GM23338 (cell line): Measurements from ENCODE around the gene HIVEP3.

ENCODE experiments used
- CREB1 ChIP-seq: fragments of 250-450 bp; sonication (Bioruptor Pico); IDR thresholded peaks from 2 replicates; pipeline ENCODE4 v1.5.0; 2020; ENCODE audit warnings: low read depth, mild to moderate bottlenecking, moderate library complexity
- CTCF ChIP-seq, 2 experiments: fragments of 200-600 bp in 1 of 2; sonication (generic) in 1 of 2; conservative IDR thresholded peaks; 2 replicates each; pipeline versions ENCODE4 v1.5.1 to v1.6.1; 2016 to 2017; ENCODE audit warnings: antibody characterized with exemption in 2 of 2, low read depth in 2 of 2, mild to moderate bottlenecking in 2 of 2, moderate library complexity in 1 of 2
- EZH2 ChIP-seq: fragments of 200-600 bp; sonication (generic); IDR thresholded peaks from one replicate; pipeline ENCODE4 v1.8.0; 2017; ENCODE audit warnings: antibody characterized with exemption, mild to moderate bottlenecking, low read depth; ENCODE audit not compliant: unreplicated experiment
- EZH2phosphoT487 ChIP-seq: fragments of 200-600 bp; sonication (generic); IDR thresholded peaks from one replicate; pipeline ENCODE4 v1.8.1; 2018; ENCODE audit warnings: antibody characterized with exemption; ENCODE audit not compliant: unreplicated experiment
- POLR2AphosphoS5 ChIP-seq: IDR thresholded peaks from 2 replicates; pipeline ENCODE4 v1.6.1; 2016; ENCODE audit warnings: antibody characterized with exemption, low read depth
- REST ChIP-seq: IDR thresholded peaks from one replicate; pipeline ENCODE4 v1.6.1; 2018; ENCODE audit warnings: antibody characterized with exemption; ENCODE audit not compliant: unreplicated experiment
- TF ChIP-seq, protein P1 (sequence below): IDR thresholded peaks from 2 replicates; pipeline ENCODE4 v1.6.1; 2016; ENCODE audit warnings: antibody characterized with exemption

DNA sequence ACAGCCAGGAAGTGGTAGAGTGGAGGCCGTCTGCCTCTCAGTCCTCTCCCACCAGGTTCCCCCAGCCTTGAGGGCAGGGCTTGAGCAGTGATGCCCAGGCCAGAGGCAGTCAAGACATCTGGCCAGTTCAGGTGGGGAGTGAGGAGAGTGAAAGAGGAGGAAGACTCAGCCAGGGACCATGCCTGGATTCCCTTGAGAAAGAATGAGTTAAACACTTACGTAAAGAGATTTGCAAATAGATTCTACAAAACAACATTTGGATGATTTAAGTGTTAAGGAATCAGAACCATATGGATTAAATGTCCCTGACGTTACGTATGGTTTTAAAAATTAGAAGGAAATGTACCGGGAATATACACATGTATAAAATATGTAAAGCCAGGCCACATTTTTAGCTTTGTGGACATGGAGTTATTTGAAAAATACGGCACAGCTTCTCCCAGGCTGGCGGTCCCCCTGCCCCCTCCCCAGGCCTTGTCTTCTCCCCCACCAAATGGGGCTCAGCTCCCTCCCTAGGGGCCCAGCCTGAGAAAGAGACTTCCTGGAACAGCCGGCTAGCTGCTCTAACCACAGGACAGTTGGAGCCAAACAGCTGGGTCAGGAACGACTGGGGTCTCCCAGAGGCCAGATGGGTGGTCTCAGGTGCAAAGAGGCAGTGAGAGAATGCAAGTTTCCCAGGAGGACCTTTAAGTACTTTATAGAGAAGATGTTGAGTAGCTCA lies 245.9 kb downstream of the HIVEP3 start:
- TF ChIP-seq, protein P1, sequence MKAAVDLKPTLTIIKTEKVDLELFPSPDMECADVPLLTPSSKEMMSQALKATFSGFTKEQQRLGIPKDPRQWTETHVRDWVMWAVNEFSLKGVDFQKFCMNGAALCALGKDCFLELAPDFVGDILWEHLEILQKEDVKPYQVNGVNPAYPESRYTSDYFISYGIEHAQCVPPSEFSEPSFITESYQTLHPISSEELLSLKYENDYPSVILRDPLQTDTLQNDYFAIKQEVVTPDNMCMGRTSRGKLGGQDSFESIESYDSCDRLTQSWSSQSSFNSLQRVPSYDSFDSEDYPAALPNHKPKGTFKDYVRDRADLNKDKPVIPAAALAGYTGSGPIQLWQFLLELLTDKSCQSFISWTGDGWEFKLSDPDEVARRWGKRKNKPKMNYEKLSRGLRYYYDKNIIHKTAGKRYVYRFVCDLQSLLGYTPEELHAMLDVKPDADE = no peak
- no peak for TF ChIP-seq POLR2AphosphoS5
- no peak for TF ChIP-seq CTCF (conservative IDR thresholded peaks at IDR 0.05; ENCODE audit: low read depth in 2 of 2)
- no peak for TF ChIP-seq EZH2
- no peak for TF ChIP-seq CREB1
- TF ChIP-seq EZH2phosphoT487 = no peak
- no peak for TF ChIP-seq REST
